GM12878 (cell line): ENCODE results near the gene ERVW-1. TPM values are rescaled to one million over a fixed set of nuclear protein-coding genes. Genes with fewer than 3 reads are reported as not detected.

Source experiments
- ATAC-seq: fragments of 200-7000 bp; cut with Tn5 transposase; 3 replicates; pipeline ENCODE4 v1.9.1; 2020; ENCODE audit warnings: mild to moderate bottlenecking, moderate library complexity
- BruUV-seq: library from RNA; stranded (reverse); fragments of 400-500 nt; replicated peaks from 2 replicates; lab custom pipeline; 2021; lab: Mats Ljungman, UMichigan
- CTCF ChIA-PET: fragments of 300-600 bp; sonication (Branson Sonifier 250); formaldehyde crosslinking; extraction: SDS; loops from one replicate; lab custom pipeline; 2021; ENCODE audit warnings: inconsistent platforms; lab: Yijun Ruan, JAX
- POLR2A ChIA-PET: fragments of 350-600 bp; formaldehyde crosslinking; extraction: SDS; loops from one replicate; lab custom pipeline; 2021; ENCODE audit warnings: inconsistent platforms; lab: Charles Lee
- RAD21 ChIA-PET: fragments of 300-600 bp; sonication (Branson Sonifier 250); formaldehyde crosslinking; loops from one replicate; lab custom pipeline; 2023; ENCODE audit warnings: antibody characterized with exemption; ENCODE audit not compliant: unreplicated experiment; lab: Charles Lee
- SMC1A ChIA-PET: fragments of 300-600 bp; sonication (Branson Sonifier 250); formaldehyde crosslinking; loops from one replicate; lab custom pipeline; 2023; ENCODE audit not compliant: unreplicated experiment, uncharacterized antibody; lab: Charles Lee
- DNase-seq: peaks from one replicate; pipeline ENCODE4 v3.0.0-alpha.2; 2011; ENCODE audit warnings: low read depth, low spot score
- FAIRE-seq: peaks from 3 replicates; lab custom pipeline; 2011; peaks lifted over from hg19 to GRCh38; lab: Jason Lieb, UNC
- H2AFZ ChIP-seq: 2 replicates; pipeline ENCODE4 v1.6.0; 2011; ENCODE audit warnings: low read depth, low read length, control low read depth; ENCODE audit not compliant: control insufficient read depth
- H3K27ac ChIP-seq: 2 replicates; pipeline ENCODE4 v1.5.1; 2011; ENCODE audit warnings: control low read depth; ENCODE audit not compliant: control insufficient read depth, insufficient read depth
- H3K27me3 ChIP-seq, 2 experiments: replicated peaks in 1 of 2; 2 replicates each; pipeline versions ENCODE4 v1.6.0 to v1.6.1; 2011; ENCODE audit warnings: low read length in 1 of 2; ENCODE audit not compliant: control insufficient read depth in 2 of 2, insufficient read depth in 2 of 2
- H3K36me3 ChIP-seq, 2 experiments: 2 replicates each; pipeline ENCODE4 v1.5.1; 2011; ENCODE audit warnings: low read length in 1 of 2; ENCODE audit not compliant: control insufficient read depth in 2 of 2, insufficient read depth in 2 of 2
- H3K4me1 ChIP-seq: 2 replicates; pipeline ENCODE4 v1.6.1; 2011; ENCODE audit warnings: mild to moderate bottlenecking, low read length, moderate library complexity, mixed read lengths; ENCODE audit not compliant: control insufficient read depth, insufficient read depth
- H3K4me2 ChIP-seq: 2 replicates; pipeline ENCODE4 v1.6.0; 2011; ENCODE audit warnings: control low read depth; ENCODE audit not compliant: control insufficient read depth, insufficient read depth
- H3K4me3 ChIP-seq: fragments of 200-600 bp; sonication (generic); 2 replicates; pipeline ENCODE4 v1.5.1; 2016
- H3K79me2 ChIP-seq: 2 replicates; pipeline ENCODE4 v1.6.0; 2011; ENCODE audit warnings: low read length; ENCODE audit not compliant: control insufficient read depth, insufficient read depth
- H3K9ac ChIP-seq: 2 replicates; pipeline ENCODE4 v1.8.0; 2011; ENCODE audit warnings: low read length, control low read depth, mixed read lengths; ENCODE audit not compliant: control insufficient read depth, insufficient read depth
- H3K9me3 ChIP-seq: replicated peaks from 3 replicates; pipeline ENCODE4 v1.5.1; 2011; ENCODE audit warnings: mild to moderate bottlenecking, low read length; ENCODE audit not compliant: control insufficient read depth, insufficient read depth
- H4K20me1 ChIP-seq: 2 replicates; pipeline ENCODE4 v1.6.0; 2011; ENCODE audit not compliant: control insufficient read depth, insufficient read depth
- BCL11A ChIP-seq: IDR thresholded peaks from 2 replicates; pipeline ENCODE4 v1.6.1; 2011; ENCODE audit warnings: low read depth, low read length
- CHD1 ChIP-seq: IDR thresholded peaks from 2 replicates; pipeline ENCODE4 v1.6.1; 2012; ENCODE audit warnings: low read depth, low read length, improper control_type of control experiment
- FOS ChIP-seq: IDR thresholded peaks from 3 replicates; pipeline ENCODE4 v1.6.1; 2011; ENCODE audit warnings: borderline replicate concordance; ENCODE audit not compliant: insufficient read length; ENCODE audit errors: extremely low read depth
- IRF4 ChIP-seq: IDR thresholded peaks from 2 replicates; pipeline ENCODE4 v1.6.1; 2011; ENCODE audit warnings: low read depth, low read length
- NBN ChIP-seq: fragments of 450-650 bp; IDR thresholded peaks from 2 replicates; pipeline ENCODE4 v1.6.1; 2016
- TCF3 ChIP-seq: IDR thresholded peaks from 2 replicates; pipeline ENCODE4 v1.6.1; 2012; ENCODE audit warnings: low read depth, mild to moderate bottlenecking, low read length, borderline replicate concordance; ENCODE audit not compliant: insufficient read depth
- WGBS: methylation state at CpG from one replicate; pipeline ENCODE4 v1.1.6; 2016; ENCODE audit warnings: low lambda C conversion rate; ENCODE audit not compliant: insufficient replicate concordance, insufficient coverage; ENCODE audit errors: missing lambda C conversion rate; 5-methylcytosine and 5-hydroxymethylcytosine counted together
- in situ Hi-C: fragments of 300-500 bp; cut with MboI; formaldehyde crosslinking; loops from 9 replicates; pipeline ENCODE4 v1.14.3; 2018; ENCODE audit warnings: mixed read lengths
- intact Hi-C: fragments of 100-400 bp; cut with micrococcal nuclease; formaldehyde crosslinking; loops from one replicate; pipeline ENCODE4 v1.14.2; 2022; ENCODE audit not compliant: unreplicated experiment
- polyA plus RNA-seq, 11 experiments: library from polyadenylated mRNA; depleted of rRNA in 4 of 11; unstranded in 6 of 11; stranded (reverse) in 5 of 11; fragments of >200 nt; fragmentation: Nextera tagmentation in 4 of 11; fragmentation: Illumina TruSeq in 1 of 11; extraction: Ambion mirVana in 4 of 11; extraction: Trizol in 1 of 11; gene quantifications; 1 replicate in 1 of 11; 2 replicates in 10 of 11; pipeline versions ENCODE4 v1.2.1 to v1.2.3, GENCODE V29; 2011 to 2016; ENCODE audit warnings: inconsistent platforms in 2 of 11, missing spikeins in 2 of 11, low read depth in 1 of 11
- total RNA-seq, 4 experiments: library from RNA; depleted of rRNA in 3 of 4; stranded (reverse); fragments of >200 nt in 3 of 4; fragmentation: Illumina TruSeq in 1 of 4; extraction: Trizol in 1 of 4; gene quantifications; 2 replicates each; pipeline versions ENCODE4 v1.2.1 to v1.2.3, GENCODE V29; 2013 to 2021
- TF ChIP-seq, protein P1 (sequence below): IDR thresholded peaks from 2 replicates; pipeline ENCODE4 v1.6.1; 2012; ENCODE audit warnings: low read length, inconsistent platforms
- TF ChIP-seq, protein P2 (sequence below): fragments of 450-650 bp; IDR thresholded peaks from 2 replicates; pipeline ENCODE4 v1.6.1; 2017; ENCODE audit warnings: low read depth, mild to moderate bottlenecking, moderate library complexity
- TF ChIP-seq, protein P3 (sequence below): IDR thresholded peaks from 2 replicates; pipeline ENCODE4 v1.6.1; 2012; ENCODE audit warnings: mild to moderate bottlenecking, low read depth, low read length
- TF ChIP-seq, protein P4 (sequence below): fragments of 450-650 bp; IDR thresholded peaks from 2 replicates; pipeline ENCODE4 v1.6.1; 2014; ENCODE audit warnings: mild to moderate bottlenecking

The ERVW-1 gene
- total and polyA plus RNA-seq, 10 of the 15 experiments (the other 5 are each of a cell fraction or from before 2014, with no cell fraction given): 0.05 TPM; not detected in 9

DNA sequence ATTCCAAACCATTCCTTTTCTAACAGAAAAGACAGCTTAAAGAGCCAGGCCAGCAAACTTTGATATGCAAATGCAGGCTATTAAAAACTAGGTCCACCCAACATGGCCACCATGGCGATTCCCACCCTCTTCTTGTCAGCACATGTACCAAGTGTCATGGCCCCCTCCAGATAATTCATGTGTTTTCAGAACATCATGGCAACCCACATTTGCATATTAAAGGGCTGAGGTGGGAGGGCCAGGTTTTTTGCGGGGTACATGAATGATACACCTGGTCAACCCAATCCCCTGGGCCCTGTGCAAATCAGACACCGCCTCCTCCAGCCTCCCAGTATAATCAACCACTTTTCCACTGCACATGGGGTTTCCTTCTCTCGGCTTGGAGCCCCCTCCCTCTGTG lies 965 bp upstream of the ERVW-1 start:
- WGBS: 68% methylated on average over 4 of the region's 4 CpGs
- H4K20me1 ChIP-seq: no peaks in the 10 kb centered on the region
- no peaks in the 10 kb centered on the region for H3K79me2 ChIP-seq
- FAIRE-seq (no peak), DNase-seq (no peak), ATAC-seq (no peak)
- H3K4me2 ChIP-seq: no peak overlapping the region
- SMC1A ChIA-PET: no interaction called here
- no peak overlapping the region for H3K9ac ChIP-seq
- H3K4me1 ChIP-seq: no peaks in the 10 kb centered on the region
- no peak overlapping the region for H3K4me3 ChIP-seq
- no peaks in the 10 kb centered on the region for H3K9me3 ChIP-seq
- in situ Hi-C loops (no loop called here), intact Hi-C loops (no loop called here)
- no peaks in the 10 kb centered on the region for H3K27me3 ChIP-seq
- RAD21 ChIA-PET: no interaction called here
- POLR2A ChIA-PET: no interaction called here
- no peak for TF ChIP-seq IRF4
- TF ChIP-seq, protein P1, sequence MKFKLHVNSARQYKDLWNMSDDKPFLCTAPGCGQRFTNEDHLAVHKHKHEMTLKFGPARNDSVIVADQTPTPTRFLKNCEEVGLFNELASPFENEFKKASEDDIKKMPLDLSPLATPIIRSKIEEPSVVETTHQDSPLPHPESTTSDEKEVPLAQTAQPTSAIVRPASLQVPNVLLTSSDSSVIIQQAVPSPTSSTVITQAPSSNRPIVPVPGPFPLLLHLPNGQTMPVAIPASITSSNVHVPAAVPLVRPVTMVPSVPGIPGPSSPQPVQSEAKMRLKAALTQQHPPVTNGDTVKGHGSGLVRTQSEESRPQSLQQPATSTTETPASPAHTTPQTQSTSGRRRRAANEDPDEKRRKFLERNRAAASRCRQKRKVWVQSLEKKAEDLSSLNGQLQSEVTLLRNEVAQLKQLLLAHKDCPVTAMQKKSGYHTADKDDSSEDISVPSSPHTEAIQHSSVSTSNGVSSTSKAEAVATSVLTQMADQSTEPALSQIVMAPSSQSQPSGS: no peak
- CTCF ChIA-PET: interaction anchor here (3.6 kb wide), 1 partner anchor 18 kb away, joined by 11 read pairs; no protein-coding TSS in a partner anchor
- no TSS peak for BruUV-seq
- H2AFZ ChIP-seq: no peak overlapping the region
- H3K27ac ChIP-seq: no peak overlapping the region
- H3K36me3 ChIP-seq: no peaks in the 10 kb centered on the region; a peak in 1 of 4 replicates

DNA sequence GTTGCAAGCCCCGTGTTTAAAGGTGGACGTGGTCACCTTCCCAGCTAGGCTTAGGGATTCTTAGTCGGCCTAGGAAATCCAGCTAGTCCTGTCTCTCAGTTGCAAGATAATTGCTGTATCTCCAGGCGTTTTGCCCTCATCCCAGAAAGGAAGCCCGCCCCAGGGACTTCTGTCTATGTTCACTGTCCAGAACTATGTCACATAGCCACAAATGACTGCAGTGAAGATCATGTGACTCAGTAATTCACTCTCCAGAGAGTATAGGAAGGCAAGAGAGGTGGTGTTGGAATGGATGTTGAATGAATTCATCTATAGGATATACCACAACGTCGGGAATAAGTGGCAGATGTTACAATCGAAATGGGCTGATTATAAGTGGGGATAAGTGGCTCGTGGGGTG lies 349 bp upstream of the ERVW-1 start:
- ATAC-seq (no peak), FAIRE-seq (no peak), DNase-seq (no peak)
- Histone ChIP-seq H3K9me3 (no peaks in the 10 kb centered on the region), H3K36me3 (no peaks in the 10 kb centered on the region; a peak in 1 of 4 replicates), H3K4me2 (no peak overlapping the region), H3K27me3 (no peaks in the 10 kb centered on the region), H3K4me3 (no peak overlapping the region), H3K4me1 (no peaks in the 10 kb centered on the region), H2AFZ (no peak overlapping the region), H3K79me2 (no peaks in the 10 kb centered on the region), H3K27ac (no peak overlapping the region), H3K9ac (no peak overlapping the region), H4K20me1 (no peaks in the 10 kb centered on the region)
- ChIA-PET RAD21 (interaction anchor here (0.9 kb wide), 1 partner anchor 13 kb away, joined by 3 read pairs; no protein-coding TSS in a partner anchor), CTCF (interaction anchor here (3.6 kb wide), 1 partner anchor 17 kb away, joined by 11 read pairs; no protein-coding TSS in a partner anchor), POLR2A (no interaction called here), SMC1A (interaction anchor here (0.9 kb wide), 1 partner anchor 30 kb away, joined by 3 read pairs; the partner anchor contains the start of gene GATAD1)
- 78% methylated on average over 8 of the region's 9 CpGs for WGBS
- intact Hi-C loops: no loop called here
- BruUV-seq: no TSS peak
- in situ Hi-C loops: no loop called here
- no peak for TF ChIP-seq BCL11A
- TF ChIP-seq NBN: no peak
- no peak for TF ChIP-seq CHD1
- no peak for TF ChIP-seq TCF3
- no peak for TF ChIP-seq FOS
- TF ChIP-seq, protein P2, sequence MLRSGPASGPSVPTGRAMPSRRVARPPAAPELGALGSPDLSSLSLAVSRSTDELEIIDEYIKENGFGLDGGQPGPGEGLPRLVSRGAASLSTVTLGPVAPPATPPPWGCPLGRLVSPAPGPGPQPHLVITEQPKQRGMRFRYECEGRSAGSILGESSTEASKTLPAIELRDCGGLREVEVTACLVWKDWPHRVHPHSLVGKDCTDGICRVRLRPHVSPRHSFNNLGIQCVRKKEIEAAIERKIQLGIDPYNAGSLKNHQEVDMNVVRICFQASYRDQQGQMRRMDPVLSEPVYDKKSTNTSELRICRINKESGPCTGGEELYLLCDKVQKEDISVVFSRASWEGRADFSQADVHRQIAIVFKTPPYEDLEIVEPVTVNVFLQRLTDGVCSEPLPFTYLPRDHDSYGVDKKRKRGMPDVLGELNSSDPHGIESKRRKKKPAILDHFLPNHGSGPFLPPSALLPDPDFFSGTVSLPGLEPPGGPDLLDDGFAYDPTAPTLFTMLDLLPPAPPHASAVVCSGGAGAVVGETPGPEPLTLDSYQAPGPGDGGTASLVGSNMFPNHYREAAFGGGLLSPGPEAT: no peak
- TF ChIP-seq, protein P3, sequence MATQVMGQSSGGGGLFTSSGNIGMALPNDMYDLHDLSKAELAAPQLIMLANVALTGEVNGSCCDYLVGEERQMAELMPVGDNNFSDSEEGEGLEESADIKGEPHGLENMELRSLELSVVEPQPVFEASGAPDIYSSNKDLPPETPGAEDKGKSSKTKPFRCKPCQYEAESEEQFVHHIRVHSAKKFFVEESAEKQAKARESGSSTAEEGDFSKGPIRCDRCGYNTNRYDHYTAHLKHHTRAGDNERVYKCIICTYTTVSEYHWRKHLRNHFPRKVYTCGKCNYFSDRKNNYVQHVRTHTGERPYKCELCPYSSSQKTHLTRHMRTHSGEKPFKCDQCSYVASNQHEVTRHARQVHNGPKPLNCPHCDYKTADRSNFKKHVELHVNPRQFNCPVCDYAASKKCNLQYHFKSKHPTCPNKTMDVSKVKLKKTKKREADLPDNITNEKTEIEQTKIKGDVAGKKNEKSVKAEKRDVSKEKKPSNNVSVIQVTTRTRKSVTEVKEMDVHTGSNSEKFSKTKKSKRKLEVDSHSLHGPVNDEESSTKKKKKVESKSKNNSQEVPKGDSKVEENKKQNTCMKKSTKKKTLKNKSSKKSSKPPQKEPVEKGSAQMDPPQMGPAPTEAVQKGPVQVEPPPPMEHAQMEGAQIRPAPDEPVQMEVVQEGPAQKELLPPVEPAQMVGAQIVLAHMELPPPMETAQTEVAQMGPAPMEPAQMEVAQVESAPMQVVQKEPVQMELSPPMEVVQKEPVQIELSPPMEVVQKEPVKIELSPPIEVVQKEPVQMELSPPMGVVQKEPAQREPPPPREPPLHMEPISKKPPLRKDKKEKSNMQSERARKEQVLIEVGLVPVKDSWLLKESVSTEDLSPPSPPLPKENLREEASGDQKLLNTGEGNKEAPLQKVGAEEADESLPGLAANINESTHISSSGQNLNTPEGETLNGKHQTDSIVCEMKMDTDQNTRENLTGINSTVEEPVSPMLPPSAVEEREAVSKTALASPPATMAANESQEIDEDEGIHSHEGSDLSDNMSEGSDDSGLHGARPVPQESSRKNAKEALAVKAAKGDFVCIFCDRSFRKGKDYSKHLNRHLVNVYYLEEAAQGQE: no peak
- TF ChIP-seq, protein P4, sequence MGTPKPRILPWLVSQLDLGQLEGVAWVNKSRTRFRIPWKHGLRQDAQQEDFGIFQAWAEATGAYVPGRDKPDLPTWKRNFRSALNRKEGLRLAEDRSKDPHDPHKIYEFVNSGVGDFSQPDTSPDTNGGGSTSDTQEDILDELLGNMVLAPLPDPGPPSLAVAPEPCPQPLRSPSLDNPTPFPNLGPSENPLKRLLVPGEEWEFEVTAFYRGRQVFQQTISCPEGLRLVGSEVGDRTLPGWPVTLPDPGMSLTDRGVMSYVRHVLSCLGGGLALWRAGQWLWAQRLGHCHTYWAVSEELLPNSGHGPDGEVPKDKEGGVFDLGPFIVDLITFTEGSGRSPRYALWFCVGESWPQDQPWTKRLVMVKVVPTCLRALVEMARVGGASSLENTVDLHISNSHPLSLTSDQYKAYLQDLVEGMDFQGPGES: no peak
